ELF-1 (cell line): ENCODE results near the gene CIC.

Source experiments
- DNase-seq: peaks from one replicate; pipeline ENCODE4 v3.0.0-alpha.2; 2016; ENCODE audit warnings: low read depth, low spot score

CIC gene

DNA sequence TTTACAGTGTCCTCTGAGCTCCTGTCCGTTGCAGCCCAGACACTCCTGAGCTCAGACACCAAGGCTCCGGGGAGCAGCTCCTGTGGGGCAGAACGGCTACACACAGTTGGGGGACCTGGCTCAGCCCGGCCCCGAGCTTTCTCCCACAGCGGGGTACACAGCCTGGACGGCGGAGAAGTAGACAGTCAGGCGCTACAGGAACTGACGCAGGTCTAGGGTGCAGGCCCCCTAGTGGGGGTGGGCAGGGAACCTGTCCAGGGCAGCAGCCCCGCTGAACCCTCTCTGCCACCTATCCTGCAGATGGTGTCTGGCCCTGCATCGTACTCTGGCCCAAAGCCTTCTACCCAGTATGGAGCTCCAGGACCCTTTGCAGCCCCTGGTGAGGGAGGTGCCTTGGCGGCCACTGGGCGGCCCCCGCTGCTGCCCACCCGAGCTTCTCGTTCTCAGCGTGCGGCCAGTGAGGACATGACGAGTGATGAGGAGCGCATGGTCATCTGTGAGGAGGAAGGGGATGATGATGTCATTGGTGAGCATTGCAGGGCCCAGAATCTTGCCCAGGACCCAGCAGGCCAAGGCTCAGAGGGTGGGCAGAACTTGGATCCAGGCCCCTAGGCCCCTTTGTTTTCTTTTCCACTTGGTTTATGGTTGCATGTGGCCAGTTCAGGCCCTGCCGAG, 20.0 kb downstream of the CIC start:
- no peak for DNase-seq

DNA sequence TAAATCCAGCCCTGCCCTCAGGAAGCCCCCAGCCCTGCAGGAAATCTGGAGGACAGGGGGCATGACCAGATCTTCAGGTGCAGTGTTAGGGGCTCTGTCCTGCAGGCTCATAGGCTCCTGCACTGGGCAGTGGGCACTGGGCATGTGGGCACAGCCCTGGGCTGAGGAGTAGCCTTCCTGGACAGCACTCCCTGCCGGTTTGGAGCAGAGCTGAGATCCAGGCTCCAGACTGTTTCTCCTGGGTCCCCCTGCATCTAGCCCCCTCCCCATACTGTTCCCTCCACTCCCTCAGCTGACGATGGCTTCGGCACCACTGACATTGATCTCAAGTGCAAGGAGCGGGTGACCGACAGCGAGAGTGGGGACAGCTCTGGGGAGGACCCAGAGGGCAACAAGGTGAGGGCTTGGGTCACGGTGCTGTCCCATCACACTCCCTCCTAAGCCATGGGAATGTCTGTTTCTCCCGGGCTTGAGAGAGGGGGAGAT, 20.5 kb downstream of the CIC start:
- DNase-seq: no peak

- DNase-seq: no peak
Measured at GRCh38 chr19:42290136-42290522, 21.1 kb downstream of the CIC start.

DNA sequence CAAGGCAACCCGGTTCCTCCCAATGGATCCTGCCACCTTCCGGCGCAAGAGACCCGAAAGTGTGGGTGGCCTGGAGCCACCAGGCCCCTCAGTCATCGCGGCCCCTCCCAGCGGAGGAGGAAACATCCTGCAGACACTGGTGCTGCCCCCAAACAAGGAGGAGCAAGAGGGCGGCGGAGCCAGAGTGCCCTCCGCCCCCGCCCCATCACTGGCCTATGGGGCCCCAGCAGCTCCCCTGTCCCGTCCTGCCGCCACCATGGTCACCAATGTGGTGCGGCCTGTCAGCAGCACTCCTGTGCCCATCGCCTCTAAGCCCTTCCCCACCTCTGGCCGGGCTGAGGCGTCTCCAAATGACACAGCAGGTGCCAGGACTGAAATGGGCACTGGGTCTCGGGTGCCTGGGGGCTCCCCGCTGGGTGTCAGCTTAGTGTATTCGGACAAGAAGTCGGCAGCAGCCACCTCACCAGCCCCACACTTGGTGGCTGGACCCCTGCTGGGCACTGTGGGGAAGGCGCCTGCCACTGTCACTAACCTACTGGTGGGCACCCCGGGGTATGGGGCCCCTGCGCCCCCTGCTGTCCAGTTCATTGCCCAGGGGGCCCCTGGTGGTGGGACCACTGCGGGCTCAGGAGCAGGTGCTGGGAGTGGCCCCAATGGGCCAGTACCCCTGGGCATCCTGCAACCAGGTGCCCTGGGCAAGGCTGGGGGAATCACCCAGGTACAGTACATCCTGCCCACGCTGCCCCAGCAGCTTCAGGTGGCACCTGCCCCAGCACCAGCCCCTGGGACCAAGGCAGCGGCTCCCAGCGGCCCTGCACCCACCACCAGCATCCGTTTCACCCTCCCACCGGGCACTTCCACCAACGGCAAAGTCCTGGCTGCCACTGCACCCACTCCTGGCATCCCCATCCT, 21.7 kb downstream of the CIC start:
- DNase-seq: peak; percentile 44

- peak; percentile 69 for DNase-seq
Measured at GRCh38 chr19:42291435-42291810, 22.4 kb downstream of the CIC start.

DNA sequence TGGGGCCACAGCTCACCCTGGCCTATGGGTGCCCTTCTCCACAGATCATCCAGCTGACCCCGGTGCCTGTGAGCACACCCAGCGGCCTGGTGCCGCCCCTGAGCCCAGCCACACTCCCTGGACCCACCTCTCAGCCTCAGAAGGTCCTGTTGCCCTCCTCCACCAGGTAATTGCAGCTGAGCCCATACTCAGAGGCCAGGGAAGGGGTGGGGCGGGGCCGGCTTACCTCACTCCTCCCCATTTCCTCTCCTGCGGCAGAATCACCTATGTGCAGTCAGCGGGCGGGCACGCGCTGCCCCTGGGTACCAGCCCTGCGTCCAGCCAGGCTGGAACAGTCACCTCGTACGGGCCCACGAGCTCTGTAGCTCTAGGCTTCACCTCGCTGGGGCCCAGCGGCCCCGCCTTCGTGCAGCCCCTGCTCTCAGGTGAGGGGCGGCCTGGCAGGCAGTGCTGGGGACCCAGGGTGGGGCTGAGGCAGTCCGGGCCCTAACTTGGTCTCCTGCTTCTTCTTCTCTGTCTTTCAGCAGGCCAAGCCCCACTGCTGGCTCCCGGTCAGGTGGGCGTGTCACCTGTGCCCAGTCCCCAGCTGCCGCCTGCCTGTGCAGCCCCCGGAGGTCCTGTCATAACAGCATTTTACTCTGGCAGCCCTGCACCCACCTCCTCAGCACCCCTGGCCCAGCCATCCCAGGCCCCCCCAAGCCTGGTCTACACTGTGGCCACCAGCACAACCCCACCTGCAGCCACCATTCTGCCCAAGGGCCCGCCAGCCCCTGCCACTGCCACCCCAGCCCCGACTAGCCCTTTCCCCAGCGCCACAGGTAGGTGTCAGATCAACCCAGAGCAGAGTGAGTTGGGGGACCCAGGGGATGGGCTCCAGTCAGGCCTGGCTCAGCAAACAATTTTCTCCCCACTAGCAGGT, 23.2 kb downstream of the CIC start:
- DNase-seq: no peak

DNA sequence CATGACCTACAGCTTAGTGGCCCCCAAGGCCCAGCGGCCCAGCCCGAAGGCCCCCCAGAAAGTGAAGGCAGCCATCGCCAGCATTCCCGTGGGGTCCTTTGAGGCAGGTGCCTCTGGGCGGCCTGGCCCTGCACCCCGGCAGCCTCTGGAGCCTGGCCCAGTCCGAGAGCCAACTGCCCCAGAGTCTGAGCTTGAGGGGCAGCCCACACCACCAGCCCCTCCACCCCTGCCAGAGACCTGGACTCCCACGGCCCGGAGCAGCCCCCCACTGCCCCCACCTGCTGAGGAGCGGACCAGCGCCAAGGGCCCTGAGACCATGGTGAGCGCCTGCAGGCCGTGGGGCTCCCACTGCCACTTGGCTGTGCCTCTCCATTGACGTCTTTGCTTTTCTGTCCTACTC, 23.9 kb downstream of the CIC start:
- no peak for DNase-seq

DNA sequence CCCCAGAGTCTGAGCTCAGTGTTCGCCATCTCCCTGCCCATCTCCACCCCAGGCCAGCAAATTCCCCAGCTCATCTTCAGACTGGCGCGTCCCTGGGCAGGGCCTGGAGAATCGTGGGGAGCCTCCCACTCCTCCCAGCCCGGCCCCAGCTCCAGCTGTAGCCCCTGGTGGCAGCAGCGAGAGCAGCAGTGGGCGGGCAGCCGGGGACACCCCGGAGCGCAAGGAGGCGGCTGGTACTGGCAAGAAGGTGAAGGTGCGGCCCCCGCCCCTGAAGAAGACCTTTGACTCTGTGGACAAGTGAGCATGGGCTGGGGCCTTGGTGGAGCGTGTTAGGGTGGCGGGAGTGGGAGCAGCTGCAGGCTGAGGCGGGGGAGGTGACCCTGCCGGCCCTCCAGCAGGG, 24.5 kb downstream of the CIC start:
- DNase-seq: no peak

GRCh38 chr19:42293948-42294347, 24.9 kb downstream of the CIC start:
- DNase-seq: no peak

DNA sequence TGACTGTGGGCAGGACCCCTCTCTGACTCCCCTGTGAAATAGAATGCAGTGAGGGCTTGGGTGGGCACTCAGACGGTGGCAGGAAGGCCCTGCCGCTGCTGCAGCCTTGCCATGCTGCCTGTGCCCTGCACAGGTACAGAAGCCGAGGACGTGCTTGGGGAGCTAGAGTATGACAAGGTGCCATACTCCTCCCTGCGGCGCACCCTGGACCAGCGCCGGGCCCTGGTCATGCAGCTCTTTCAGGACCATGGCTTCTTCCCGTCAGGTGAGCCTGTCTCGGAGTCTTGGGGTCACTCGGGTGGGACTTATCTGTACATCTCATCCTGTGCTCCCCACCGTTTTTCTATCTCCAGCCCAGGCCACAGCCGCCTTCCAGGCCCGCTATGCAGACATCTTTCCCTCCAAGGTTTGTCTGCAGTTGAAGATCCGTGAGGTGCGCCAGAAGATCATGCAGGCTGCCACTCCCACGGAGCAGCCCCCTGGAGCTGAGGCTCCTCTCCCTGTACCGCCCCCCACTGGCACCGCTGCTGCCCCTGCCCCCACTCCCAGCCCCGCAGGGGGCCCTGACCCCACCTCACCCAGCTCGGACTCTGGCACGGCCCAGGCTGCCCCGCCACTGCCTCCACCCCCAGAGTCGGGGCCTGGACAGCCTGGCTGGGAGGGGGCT, 25.6 kb downstream of the CIC start:
- DNase-seq: no peak

DNA sequence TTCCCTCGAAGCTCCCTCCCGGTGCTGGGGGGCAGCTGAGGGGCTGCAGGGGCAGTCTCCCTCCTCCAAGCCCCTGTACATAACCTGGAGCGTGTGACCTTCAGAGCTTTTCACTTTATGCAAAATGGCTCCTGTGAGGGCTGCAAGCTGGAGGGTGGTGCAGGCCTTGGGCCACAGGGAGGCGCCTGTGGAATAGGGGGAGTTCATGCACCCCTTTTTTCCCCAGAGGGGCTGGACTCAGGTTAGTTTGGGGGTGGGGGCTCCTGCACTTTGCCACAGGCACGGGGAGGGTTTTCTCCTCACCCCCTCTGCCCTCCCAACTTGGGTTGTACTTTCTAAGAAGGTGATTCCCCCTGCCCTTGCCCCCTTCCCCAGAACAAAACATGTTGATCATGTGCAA, 26.3 kb downstream of the CIC start:
- DNase-seq: no peak

DNA sequence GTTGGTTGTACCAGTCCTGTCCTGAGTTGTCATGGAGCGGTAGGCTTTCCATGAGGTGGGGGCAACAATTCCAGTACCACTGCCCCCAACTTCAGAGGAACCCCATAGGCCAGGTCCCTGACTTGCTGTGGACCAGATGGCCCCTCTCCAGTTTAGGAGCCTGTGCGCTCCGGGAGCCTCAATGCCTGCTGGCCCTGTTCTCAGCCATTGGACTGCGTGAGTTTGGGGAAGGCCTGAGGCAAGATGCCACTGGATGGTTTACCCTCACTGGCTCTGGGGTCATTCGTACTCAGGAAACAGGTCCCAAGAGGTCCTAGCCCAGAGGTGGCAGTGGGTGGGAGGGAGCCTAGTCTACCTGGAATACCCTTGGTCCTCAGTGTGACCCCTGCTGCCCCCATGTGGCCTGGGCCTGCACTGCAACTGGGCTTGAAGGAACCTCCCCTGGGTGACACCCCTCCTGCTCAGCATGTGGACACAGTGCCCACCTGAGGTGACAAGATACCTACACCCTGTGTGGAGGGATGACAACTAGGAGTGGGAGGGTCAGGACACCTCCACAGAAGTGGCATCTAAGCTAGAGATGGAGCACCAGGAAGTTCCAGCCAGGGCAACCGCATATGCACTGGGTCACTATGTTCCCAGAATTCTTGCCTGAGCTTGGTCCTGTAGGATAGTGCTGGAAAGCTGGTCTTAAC, 26.9 kb downstream of the CIC start:
- peak; percentile 89 for DNase-seq

DNA sequence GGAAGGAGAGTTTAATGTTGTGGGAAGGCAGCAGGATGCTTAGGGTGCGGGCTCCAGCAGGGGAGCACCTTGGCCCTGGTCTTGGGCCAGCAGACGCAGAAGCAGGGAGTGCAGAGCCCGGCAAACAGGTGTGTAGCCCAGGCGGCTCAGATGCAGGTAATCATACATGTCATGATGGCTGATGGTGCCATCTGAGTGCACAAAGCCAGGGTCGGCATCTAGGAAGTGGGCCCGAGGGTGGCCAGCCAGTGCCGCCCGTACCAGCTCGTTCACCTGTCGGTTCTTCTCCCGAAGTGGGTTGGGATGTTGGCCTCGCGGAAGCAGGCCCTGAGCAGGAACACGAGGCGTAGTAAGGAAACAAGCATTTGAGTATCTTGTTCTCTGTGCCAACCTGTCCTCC, 28.0 kb downstream of the CIC start:
- no peak for DNase-seq

GRCh38 chr19:42301646-42302203, 32.7 kb downstream of the CIC start, which contains the start of gene PRR19:
PRR19 (plus strand) TSS chr19:42302132; CDS start chr19:42309585, 7,453 bp downstream.
- DNase-seq: no peak

- peak; percentile 27 for DNase-seq
Measured at GRCh38 chr19:42303101-42303464, 34.0 kb downstream of the CIC start.

- DNase-seq: no peak
Measured at GRCh38 chr19:42303876-42304275, 34.8 kb downstream of the CIC start.

- peak; percentile 30 for DNase-seq
Measured at GRCh38 chr19:42306646-42307045, 37.6 kb downstream of the CIC start.

- no peak for DNase-seq
Measured at GRCh38 chr19:42309686-42310085, 40.6 kb downstream of the CIC start.

DNA sequence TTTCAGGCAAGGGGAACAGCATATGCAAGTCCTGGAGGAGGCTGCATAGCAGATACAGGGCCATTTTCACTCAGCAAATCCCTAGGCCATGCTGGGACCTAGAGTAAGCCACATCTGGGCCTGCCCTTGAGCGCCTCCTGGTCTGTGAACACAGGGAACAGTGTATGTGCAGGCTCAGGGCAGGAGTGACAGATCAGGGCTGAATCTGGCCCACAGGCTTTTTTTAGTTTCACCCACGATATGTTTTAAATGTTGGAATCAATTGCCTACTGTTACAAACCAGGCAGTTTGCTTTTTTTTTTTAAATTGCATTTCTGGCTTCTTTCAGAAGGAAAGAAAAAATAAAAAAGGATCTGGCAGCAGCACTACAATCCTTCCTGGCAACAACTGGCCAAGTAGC, 42.6 kb downstream of the CIC start:
- DNase-seq: peak; percentile 28

GRCh38 chr19:42312370-42312769, 43.3 kb downstream of the CIC start:
- no peak for DNase-seq
